Astrocyte of the cerebellum (primary cell): ENCODE measurements around the gene CHD5.

Experiments
- DNase-seq: peaks from one replicate; pipeline ENCODE4 v3.0.0-alpha.2; 2011; ENCODE audit warnings: low read depth
- H3K4me3 ChIP-seq: 2 replicates; pipeline ENCODE4 v1.5.1; 2011; ENCODE audit warnings: mild to moderate bottlenecking, low read depth, low read length, moderate library complexity
- CTCF ChIP-seq: IDR thresholded peaks from 2 replicates; pipeline ENCODE4 v1.5.1; 2012; ENCODE audit warnings: low read length, low read depth, moderate library complexity, mild to moderate bottlenecking; ENCODE audit errors: missing control alignments
- in situ Hi-C: cut with HindIII; loops from 2 replicates; pipeline ENCODE4 v1.10.0; 2017; ENCODE audit warnings: low sequenced_read_pairs

CHD5 gene

GRCh38 chr1:6129313-6129712 is 50.8 kb downstream of the CHD5 start:
- in situ Hi-C loops = no loop called here
- no peak overlapping the region for H3K4me3 ChIP-seq
- no peak for TF ChIP-seq CTCF
- no peak for DNase-seq

GRCh38 chr1:6128276-6129081 is 51.6 kb downstream of the CHD5 start:
- H3K4me3 ChIP-seq = no peak overlapping the region
- DNase-seq = no peak
- TF ChIP-seq CTCF = no peak
- in situ Hi-C loops = no loop called here

GRCh38 chr1:6127587-6128163 is 52.4 kb downstream of the CHD5 start:
- no peak overlapping the region for H3K4me3 ChIP-seq
- no peak for DNase-seq
- in situ Hi-C loops = no loop called here
- no peak for TF ChIP-seq CTCF

- no peak for DNase-seq
- in situ Hi-C loops = no loop called here
- H3K4me3 ChIP-seq = no peak overlapping the region
- no peak for TF ChIP-seq CTCF
Observed at GRCh38 chr1:6126521-6127067, 53.5 kb downstream of the CHD5 start.

- no peak for DNase-seq
- no peak overlapping the region for H3K4me3 ChIP-seq
- in situ Hi-C loops = no loop called here
- TF ChIP-seq CTCF = no peak
Observed at GRCh38 chr1:6126028-6126427, 54.1 kb downstream of the CHD5 start.

- DNase-seq = no peak
- no peak overlapping the region for H3K4me3 ChIP-seq
- in situ Hi-C loops = no loop called here
Observed at GRCh38 chr1:6125366-6125765, 54.8 kb downstream of the CHD5 start.

More at GRCh38 chr1:6125366-6125765, 54.8 kb downstream of the CHD5 start:
- TF ChIP-seq CTCF = no peak
